T-helper 22 cell (primary cell): ENCODE data around the gene PTGFRN.

Experiments
- DNase-seq: peaks from one replicate; pipeline ENCODE4 v3.0.0-alpha.2; 2020; ENCODE audit warnings: low read depth

The PTGFRN gene

DNA sequence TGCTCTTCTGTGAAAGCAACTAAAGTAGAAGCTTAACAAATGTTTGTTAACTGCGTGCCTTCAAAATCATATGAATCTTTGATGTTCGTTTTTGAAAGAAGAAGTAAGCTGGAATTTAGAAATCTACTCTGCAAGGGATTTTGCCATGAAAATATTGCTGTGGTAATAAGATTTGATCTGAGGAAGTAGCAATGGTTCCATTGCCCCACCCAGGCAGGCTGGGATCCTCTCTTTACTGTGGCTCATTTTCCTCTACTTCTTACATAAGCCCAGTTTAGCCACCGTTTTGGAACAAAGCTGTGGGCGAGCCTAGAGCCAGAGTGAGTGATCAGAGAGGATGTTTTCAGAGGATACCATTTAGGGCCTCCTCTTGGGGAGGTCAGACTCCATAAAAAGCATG, 20.3 kb upstream of the PTGFRN start:
- no peak for DNase-seq

DNA sequence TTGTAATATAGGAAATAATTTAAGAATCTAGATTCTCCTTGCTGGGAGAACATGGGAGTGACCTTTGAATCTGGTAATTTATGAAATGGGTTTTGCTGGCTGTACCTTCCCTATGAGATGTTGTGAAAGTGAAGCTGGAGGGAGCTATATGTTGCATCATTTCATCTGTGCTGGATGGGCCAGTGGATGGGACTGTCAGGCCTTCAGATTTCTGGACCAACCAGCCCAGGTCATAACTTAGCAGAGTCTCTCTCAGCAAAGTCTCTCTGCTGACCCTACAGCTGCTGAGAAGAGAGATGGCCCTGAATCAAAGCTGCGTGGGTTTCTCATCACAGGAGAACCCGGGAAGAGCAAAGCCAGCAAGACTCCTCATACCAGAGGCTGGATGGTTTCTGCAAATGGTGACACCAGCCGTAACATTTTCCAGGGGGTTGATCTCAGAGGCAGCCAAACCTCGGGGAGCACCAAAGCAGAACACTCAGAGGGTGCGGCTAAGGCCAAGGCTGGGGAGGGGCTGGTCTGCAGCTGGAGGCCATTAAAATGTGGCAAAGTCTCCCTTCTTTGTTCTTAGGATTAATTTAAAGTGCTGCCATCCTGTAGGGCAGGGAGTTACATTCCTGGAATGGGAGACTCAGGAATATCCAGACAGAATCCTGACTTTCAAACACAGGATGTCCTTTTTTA, 18.2 kb upstream of the PTGFRN start:
- DNase-seq, result no peak

DNA sequence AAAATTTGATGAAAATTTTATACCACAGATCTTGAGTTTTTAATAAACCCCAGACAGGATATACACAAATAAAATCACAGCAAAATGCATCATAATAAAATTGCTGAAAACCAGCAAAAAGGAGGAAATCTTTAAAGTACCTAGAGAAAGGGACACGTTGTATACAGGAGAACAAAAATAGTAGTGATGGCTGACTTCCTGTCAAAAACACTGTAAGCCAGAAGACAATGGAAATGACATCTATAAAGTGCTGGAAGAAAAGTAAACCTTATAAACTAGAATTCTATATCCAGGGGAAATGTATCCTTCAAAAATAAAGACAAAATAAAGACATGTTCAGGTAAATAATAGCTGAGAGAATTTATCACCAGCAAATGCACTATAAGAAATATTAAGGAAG, 14.6 kb upstream of the PTGFRN start:
- DNase-seq, result no peak

DNA sequence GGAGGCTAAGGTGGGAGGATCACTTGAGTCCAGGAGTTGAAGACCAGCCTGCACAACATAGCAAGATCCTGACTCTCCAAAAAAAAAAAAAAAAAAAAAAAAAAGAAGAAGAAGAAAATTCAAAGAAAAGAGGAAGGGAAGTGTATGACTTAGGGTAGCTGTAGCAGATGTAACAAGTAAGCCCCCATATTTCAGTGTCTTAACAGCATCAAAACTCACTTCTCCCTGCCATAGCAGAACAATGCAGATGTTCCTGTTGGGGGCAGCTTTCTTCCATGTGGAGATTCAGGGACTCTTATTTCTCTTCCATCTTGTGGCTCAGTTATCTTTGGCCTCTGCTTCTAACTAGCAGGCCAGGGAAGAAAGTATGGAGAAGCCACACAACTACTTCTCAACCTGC, 10.2 kb upstream of the PTGFRN start:
- no peak for DNase-seq

DNA sequence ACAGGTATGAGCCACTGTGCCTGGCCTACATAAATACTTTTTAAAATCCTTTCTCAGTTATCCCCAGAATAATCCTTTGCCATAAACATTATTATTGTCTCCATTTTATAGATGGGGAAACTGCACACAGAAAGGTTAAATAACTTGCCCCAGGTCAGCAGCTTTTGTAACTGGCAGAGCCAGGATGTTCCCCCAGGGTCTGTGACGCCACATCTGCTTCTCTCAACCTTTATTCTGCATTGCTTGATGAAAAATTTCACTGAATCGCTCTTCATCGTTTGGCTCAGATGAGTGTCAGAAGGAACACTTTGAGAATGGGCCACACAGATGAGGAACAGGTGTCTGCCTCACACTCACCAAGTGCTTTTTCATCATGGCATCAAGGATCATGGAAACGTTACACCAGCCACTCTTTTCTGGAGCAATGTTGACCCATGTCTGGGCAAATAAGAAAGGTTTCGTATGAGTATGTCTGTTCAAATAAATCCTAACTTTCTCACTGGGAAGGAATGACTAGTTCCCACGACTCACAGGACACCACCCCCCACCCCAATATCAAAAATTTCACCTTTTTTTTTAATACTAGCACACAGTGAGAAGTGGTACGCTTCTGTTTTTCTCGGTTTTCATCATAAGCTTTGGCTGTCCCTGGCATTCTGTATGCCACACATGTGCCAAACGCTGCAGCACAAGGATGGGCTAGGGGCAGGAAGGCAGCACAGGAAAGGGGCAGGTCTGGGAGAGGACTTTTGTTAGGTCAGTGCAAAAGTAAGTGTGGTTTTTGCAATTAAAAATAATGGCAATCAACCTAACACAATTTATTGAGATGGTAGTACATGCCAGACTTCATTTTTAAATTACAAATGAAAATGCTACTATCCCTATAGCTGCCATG, 9.0 kb upstream of the PTGFRN start:
- DNase-seq, result no peak

DNA sequence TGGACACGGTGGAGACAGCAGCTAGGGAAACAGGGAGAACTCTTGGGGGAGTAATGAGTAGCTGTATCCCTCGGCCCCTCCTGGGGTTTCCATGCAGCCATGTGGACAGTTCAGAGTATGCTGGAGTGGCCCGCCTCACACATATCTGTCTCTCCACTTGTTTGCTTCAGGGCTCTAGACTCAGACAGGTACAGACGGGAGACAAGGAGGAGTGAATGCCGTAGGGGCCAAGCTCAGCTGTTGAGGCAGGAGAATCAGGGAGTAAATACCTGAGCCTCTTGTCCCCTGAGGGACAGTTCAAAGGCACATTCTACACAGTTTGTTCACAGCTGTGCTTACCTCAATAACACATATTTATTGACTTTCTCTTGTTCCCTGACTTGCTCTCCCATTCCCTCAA, 7.7 kb upstream of the PTGFRN start:
- no peak for DNase-seq

DNA sequence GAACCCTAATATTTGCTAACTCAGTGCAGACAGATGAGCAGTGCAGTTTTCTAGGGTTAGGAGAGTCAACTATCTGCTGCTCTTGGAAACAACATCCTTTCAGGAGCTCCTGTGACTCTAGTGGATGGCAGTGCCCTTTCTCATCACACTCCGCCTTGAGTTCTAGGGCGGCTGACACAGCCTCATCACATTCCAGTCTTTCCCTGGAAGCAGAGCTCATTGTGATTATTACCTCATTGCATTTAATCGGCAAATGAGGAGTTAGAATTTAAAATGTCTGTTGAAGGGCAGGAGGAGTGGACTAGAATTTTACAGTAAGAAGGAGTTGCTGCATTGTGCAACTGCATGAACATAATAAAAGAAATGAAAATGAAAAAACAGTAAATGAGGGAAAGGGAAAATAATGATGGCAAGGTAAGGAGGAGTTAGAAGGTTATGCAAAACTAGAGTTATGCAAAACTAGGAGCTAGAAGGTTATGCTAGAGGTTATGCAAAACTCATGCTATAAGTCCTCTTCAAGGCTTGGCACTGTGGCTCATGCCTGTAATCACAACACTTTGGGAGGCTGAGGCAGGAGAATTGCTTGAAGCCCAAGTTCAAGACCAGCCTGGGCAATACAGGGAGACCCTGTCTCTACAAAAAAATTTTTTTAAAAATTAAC, 6.9 kb upstream of the PTGFRN start:
- DNase-seq, result no peak

DNA sequence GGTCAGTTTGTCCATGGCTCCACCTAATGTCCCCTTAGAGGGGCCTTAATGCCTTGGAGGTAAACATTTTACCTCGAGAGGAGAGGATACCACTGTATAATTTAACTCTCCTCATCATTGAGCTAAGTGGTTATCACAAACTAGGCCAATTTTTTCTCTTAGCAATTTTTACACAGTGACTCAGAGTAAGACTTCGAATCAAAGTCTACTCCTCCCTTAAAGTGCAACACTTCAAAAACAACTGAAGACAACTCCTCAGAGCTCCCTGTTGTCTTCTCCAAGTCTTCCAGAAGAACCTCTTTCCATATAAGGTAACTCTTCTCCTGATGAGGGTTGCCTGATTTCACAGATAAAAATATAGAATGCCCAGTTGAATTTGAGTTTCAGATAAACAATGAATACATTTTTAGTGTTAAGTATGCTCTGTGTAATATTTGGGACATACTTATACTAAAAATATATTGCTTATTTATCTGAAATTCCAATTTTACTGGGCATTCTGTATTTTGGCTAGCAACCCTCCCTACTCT, 4.9 kb upstream of the PTGFRN start:
- DNase-seq, result no peak

DNA sequence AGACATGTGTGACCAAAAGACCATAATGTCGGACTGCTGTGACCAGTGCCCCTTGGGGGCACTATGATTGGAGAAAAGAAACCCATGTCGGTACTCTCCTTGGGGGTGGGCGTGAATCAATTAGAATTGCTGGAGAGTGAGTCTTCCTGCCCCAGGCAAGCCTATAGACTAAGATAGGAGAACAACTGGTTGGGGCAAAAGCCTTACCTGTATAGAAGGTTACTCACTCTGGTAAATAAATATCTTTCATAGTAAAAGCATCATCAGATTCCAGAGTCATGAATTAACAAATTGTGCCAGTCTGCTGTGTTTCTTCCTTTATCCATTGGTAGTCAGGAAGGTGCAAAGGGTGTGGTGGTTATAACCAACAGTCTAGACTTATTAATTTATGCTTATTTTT, 2.9 kb upstream of the PTGFRN start:
- DNase-seq, result no peak

DNA sequence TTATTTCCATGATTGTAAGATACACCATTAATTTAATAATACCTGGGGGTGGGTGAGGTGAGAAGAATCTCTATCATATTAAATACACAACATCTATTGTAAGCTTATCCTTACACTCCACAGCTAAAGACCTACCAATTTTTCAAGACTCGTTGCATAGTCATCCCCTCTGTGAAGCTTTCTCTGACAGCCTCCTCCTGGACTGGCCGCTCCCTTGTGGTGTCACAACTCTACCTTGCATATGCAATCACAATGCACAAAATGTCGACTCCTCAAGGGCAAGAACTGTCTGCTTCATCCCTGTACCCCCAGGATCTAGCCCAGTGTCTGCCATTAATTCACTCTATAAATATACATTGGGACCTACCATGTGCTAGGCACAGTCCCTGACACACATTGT, 2.4 kb upstream of the PTGFRN start:
- no peak for DNase-seq

DNA sequence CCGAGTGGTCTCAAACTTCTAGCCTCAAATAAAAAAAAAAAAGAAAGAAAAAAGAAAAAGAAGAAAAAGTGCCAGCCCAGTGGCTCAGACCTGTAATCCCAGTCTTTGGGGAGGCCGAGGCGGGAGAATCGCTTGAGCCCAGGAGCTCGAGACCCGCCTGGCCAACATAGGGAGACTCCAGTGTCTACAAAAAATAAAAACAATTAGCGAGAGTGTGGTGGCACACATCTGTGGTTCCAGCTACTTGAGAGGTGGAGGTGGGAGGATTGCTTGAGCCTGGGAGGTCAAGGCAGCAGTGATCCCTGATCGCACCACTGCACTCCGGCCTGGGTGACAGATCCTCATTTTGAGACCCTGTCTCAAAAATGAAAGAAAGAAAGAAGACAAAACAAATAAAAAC, 1.4 kb upstream of the PTGFRN start:
- DNase-seq, result no peak

DNA sequence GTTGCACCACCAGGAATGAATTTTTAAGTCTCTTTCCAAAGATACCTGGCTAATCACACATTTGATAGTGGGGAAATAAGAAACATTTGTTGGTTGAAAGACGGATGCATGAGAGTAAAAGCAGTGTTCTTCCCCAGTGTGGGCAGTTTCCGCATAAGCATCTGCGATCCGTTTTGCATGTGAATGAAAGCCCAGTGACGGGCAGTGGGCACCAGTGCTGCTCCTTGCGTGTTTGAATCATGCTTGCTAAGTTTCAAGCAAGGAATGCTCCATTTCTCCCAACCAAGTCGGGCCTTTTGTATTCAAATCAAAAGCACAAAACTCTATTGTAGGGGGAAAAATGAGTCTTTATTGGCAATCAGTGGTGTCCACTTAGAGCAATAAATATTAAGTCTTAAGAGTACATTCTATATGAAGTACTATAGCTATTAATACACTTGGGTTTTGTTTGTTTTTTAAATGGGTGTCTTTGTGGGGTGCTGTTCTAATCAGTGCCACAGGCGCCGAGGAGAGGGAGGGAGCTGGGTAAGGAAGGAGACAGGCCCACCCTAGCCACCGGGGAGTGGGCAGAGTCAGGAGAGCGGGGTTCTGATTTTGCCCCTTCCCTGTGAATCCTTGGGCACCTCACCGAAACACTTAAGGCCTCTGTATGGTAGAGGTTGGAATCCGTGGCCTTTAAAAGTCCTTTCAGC, 750 bp upstream of the PTGFRN start:
- no peak for DNase-seq

DNA sequence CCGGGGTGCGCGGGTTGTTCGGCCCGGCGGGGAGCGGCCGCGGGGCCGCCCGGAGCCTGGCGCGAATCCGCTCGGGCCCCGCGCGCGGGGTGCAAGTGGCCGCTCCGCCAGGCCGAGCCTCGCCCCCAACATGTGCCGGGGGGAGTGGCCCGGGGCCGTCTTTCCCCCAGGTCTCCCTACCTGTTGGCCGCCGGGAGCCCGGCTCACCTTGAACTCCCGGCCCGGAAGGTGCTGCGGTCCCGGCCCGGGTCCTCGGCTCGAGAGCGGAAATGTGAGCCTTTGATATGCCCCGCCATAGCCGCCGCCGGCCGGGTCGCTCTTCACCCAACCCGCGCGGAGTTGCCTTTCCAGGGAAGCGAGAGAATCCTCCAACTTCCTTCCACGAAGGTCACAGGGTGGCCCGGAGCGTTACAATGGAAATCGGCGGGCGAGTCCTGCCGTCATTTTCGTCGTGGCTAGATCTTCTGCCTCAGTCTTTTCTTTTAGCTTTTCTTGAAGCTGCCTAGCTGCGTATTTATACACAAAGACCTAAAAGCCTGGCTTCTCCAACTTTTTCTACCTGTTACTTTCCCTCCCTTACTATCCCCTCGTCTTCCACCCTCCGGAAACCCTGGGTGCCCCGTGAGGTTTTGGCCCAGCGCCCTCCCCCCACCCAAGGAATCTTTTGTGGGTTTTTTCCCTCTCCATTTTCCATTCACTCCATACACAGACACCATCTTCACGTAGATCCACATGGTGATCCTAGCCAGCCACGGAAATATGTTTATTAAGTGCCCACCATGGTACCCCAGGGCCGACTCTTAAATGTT, 867 bp downstream of the PTGFRN start:
- peak; percentile 7 for DNase-seq

DNA sequence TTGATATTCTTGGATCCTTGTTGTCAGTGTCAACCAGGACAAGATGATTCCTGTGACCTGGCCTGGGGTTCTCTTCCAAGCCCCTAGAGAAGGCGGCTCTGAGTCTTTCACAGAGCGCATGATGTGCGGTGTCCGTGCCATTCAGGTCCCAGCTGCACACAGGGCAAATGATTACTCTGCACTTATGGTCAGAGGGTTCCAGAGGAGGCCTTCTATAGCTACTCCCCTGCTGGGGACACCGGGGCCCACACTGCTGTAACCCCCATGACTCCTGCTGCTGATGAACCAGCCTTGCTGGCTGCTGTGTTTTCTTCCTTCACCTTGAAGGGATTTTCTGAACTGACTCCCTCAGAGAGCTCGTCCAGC, 1.5 kb downstream of the PTGFRN start:
- no peak for DNase-seq

DNA sequence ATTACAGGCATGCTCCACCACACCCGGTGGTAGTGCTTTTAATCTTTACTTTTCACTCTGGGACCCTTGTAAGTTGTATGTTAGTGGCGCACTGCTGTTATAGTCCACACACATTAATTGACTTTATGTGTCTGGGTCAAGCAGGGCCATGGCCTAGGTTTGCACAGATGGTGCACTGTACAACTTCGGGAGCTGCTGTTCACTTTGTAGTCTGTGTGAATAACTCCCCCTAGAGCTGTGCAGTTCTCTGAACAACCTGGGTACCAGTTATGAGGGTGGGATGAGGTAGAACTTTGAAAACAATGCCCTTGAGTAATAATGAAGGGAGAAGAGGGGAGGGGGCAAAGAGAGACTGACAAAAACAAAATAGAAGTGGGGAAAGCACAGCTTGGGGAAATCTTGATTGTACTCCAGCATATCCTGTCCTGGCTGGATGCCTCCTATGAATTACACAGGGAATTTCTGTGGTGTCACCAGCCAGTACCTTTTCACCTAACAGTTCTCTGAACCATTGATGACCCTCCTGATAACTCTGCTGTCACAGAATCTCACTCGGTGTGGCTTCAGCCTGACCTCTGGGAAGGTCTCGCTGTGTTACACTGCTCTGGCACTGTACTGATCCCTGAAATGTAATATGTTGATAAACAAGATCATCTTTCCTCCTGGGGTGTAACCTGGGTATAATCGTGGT, 2.2 kb downstream of the PTGFRN start:
- DNase-seq, result no peak

DNA sequence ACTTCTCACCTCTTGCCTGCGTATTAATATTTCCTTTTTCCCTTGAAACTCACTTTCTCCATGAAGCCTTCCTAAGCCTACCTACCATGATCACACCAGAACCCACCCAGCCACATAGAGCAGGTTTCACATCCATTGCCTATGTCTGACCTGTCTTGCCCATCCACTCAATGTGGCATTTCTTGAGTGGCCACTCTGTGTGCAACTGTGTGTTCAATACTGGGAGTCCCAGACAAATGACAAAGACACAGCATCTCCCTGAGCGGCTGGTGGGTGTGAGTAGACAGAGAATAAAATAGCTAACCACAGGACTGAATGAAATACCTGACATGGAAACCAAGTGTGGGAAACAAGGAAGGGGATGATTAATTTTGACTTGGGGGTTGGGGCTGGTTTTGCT, 3.1 kb downstream of the PTGFRN start:
- DNase-seq, result no peak

DNA sequence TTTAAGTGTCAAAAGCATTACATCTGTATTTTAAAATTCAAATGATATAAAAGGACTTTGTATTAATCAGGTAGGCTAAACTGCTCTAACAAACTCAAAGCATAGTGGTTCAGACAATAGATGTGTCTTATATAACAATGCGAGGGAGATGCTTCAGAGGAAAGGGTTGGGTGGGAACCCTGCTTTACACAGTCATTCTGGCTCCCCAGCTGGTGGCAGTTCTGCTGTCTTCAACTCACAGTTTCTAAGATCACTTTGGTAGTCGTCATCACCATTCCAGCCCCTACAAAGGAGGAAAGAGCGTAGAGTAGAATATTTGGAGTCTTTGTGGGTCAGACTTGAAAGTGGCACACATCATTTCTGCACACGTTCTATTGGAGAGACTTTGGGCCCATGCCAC, 4.2 kb downstream of the PTGFRN start:
- no peak for DNase-seq

DNA sequence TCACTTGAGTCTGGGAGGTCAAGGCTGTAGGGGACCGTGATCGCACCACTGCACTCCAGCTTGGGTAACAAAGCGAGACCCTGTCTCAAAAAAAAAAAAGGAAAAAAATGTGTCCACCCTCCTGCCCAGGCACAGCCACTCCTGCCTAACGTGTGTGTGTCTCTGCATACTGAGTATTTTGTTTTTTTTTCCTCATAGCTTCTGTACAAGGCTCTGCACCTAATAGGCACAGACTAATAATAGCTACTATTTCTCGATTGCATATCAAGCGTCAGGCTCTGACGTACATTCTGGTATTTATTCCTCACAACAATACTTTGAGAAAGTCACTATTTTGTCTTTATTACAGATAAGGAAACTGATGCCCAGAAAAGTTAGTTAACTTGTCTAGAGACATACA, 5.0 kb downstream of the PTGFRN start:
- no peak for DNase-seq

DNA sequence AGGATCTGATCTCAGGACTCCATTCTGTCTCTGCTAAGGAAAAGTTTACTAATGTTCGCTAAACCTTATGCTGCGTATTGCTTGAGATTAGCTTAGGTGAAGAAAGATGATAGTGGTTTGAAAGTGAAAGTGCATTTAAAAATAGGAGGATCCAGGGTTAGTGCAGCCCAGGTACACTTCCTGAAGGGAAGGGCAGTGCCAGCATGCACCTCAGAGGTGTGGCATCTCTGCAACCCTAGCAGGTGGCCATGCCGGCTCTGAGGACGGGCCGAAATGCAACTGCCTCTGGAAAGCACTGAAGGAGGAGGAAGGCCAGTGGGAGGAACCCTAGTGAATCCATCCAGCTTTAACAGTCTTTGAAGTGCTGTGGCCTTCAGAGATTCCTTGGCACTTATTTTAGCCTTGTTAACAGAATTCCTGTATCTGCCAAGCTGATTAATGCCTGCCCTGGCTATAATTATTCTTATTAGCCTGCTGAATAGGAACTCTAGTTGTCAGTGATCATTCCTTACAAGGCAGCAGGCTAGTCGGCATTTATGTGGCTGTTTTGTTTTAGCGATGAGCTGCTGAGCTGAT, 5.5 kb downstream of the PTGFRN start:
- DNase-seq, result no peak

DNA sequence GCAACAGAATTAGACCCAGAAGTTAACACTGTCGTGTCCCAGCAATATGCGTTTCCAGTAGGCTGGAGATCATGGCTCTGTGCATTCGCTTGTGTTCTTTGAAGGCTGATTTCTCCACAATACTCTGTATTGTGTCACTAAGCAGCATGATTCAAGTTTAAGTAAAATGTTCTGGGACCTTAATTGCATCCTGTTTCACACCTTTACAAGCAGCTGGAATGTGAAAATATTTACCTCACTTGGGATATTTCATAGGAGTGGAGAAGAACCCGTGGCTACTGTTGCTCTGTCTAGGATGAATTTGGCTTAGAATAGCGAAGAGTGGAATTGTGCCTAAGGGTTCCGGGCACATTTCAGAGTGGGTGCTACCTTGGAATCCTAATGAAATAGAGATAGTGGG, 6.3 kb downstream of the PTGFRN start:
- DNase-seq, result no peak
